GM12878 (cell line): Measurements from ENCODE around the gene SLC12A5. TPM values are rescaled to one million over a fixed set of nuclear protein-coding genes. Genes with fewer than 3 reads are reported as not detected.

Experiments
- ATAC-seq: fragments of 200-7000 bp; cut with Tn5 transposase; 3 replicates; pipeline ENCODE4 v1.9.1; 2020; ENCODE audit warnings: mild to moderate bottlenecking, moderate library complexity
- BruUV-seq: library from RNA; stranded (reverse); fragments of 400-500 nt; replicated peaks from 2 replicates; lab custom pipeline; 2021; lab: Mats Ljungman, UMichigan
- CTCF ChIA-PET: fragments of 300-600 bp; sonication (Branson Sonifier 250); formaldehyde crosslinking; extraction: SDS; loops from one replicate; lab custom pipeline; 2021; ENCODE audit warnings: inconsistent platforms; lab: Yijun Ruan, JAX
- POLR2A ChIA-PET: fragments of 350-600 bp; formaldehyde crosslinking; extraction: SDS; loops from one replicate; lab custom pipeline; 2021; ENCODE audit warnings: inconsistent platforms; lab: Charles Lee
- RAD21 ChIA-PET: fragments of 300-600 bp; sonication (Branson Sonifier 250); formaldehyde crosslinking; loops from one replicate; lab custom pipeline; 2023; ENCODE audit warnings: antibody characterized with exemption; ENCODE audit not compliant: unreplicated experiment; lab: Charles Lee
- SMC1A ChIA-PET: fragments of 300-600 bp; sonication (Branson Sonifier 250); formaldehyde crosslinking; loops from one replicate; lab custom pipeline; 2023; ENCODE audit not compliant: unreplicated experiment, uncharacterized antibody; lab: Charles Lee
- DNase-seq: peaks from one replicate; pipeline ENCODE4 v3.0.0-alpha.2; 2011; ENCODE audit warnings: low read depth, low spot score
- FAIRE-seq: peaks from 3 replicates; lab custom pipeline; 2011; peaks lifted over from hg19 to GRCh38; lab: Jason Lieb, UNC
- H2AFZ ChIP-seq: 2 replicates; pipeline ENCODE4 v1.6.0; 2011; ENCODE audit warnings: low read depth, low read length, control low read depth; ENCODE audit not compliant: control insufficient read depth
- H3K27ac ChIP-seq: 2 replicates; pipeline ENCODE4 v1.5.1; 2011; ENCODE audit warnings: control low read depth; ENCODE audit not compliant: control insufficient read depth, insufficient read depth
- H3K27me3 ChIP-seq, 2 experiments: replicated peaks in 1 of 2; 2 replicates each; pipeline versions ENCODE4 v1.6.0 to v1.6.1; 2011; ENCODE audit warnings: low read length in 1 of 2; ENCODE audit not compliant: control insufficient read depth in 2 of 2, insufficient read depth in 2 of 2
- H3K36me3 ChIP-seq, 2 experiments: 2 replicates each; pipeline ENCODE4 v1.5.1; 2011; ENCODE audit warnings: low read length in 1 of 2; ENCODE audit not compliant: control insufficient read depth in 2 of 2, insufficient read depth in 2 of 2
- H3K4me1 ChIP-seq: 2 replicates; pipeline ENCODE4 v1.6.1; 2011; ENCODE audit warnings: mild to moderate bottlenecking, low read length, moderate library complexity, mixed read lengths; ENCODE audit not compliant: control insufficient read depth, insufficient read depth
- H3K4me2 ChIP-seq: 2 replicates; pipeline ENCODE4 v1.6.0; 2011; ENCODE audit warnings: control low read depth; ENCODE audit not compliant: control insufficient read depth, insufficient read depth
- H3K4me3 ChIP-seq: fragments of 200-600 bp; sonication (generic); 2 replicates; pipeline ENCODE4 v1.5.1; 2016
- H3K79me2 ChIP-seq: 2 replicates; pipeline ENCODE4 v1.6.0; 2011; ENCODE audit warnings: low read length; ENCODE audit not compliant: control insufficient read depth, insufficient read depth
- H3K9ac ChIP-seq: 2 replicates; pipeline ENCODE4 v1.8.0; 2011; ENCODE audit warnings: low read length, control low read depth, mixed read lengths; ENCODE audit not compliant: control insufficient read depth, insufficient read depth
- H3K9me3 ChIP-seq: replicated peaks from 3 replicates; pipeline ENCODE4 v1.5.1; 2011; ENCODE audit warnings: mild to moderate bottlenecking, low read length; ENCODE audit not compliant: control insufficient read depth, insufficient read depth
- H4K20me1 ChIP-seq: 2 replicates; pipeline ENCODE4 v1.6.0; 2011; ENCODE audit not compliant: control insufficient read depth, insufficient read depth
- ASH2L ChIP-seq: fragments of 300-600, 200-600 bp; sonication (generic); IDR thresholded peaks from 2 replicates; pipeline ENCODE4 v1.6.1; 2017; ENCODE audit warnings: low read depth, mild to moderate bottlenecking, borderline replicate concordance
- CREB1 ChIP-seq: IDR thresholded peaks from 2 replicates; pipeline ENCODE4 v1.6.1; 2012; ENCODE audit warnings: low read depth, mild to moderate bottlenecking, inconsistent platforms
- CREM ChIP-seq: IDR thresholded peaks from 2 replicates; pipeline ENCODE4 v1.6.1; 2014; ENCODE audit warnings: antibody characterized with exemption, low read depth
- EED ChIP-seq: sonication (generic); IDR thresholded peaks from 2 replicates; pipeline ENCODE4 v1.6.1; 2016; ENCODE audit warnings: antibody characterized with exemption, low read depth
- EZH2 ChIP-seq: IDR thresholded peaks from 2 replicates; pipeline ENCODE4 v1.6.1; 2012; ENCODE audit warnings: low read depth, mild to moderate bottlenecking, control low read depth, inconsistent platforms, low read length, borderline replicate concordance; ENCODE audit not compliant: control insufficient read depth
- NBN ChIP-seq: fragments of 450-650 bp; IDR thresholded peaks from 2 replicates; pipeline ENCODE4 v1.6.1; 2016
- PAX5 ChIP-seq: IDR thresholded peaks from 2 replicates; pipeline ENCODE4 v1.6.1; 2011; ENCODE audit warnings: low read depth, low read length, borderline replicate concordance
- POLR2A ChIP-seq: IDR thresholded peaks from 2 replicates; pipeline ENCODE4 v1.6.1; 2011; ENCODE audit warnings: low read depth, mild to moderate bottlenecking, low read length
- RFX5 ChIP-seq: IDR thresholded peaks from 2 replicates; pipeline ENCODE4 v1.6.1; 2011; ENCODE audit warnings: low read depth, low read length, improper control_type of control experiment
- SMC3 ChIP-seq: IDR thresholded peaks from 2 replicates; pipeline ENCODE4 v1.6.1; 2011; ENCODE audit warnings: low read length, improper control_type of control experiment, borderline replicate concordance
- YY1 ChIP-seq: IDR thresholded peaks from 2 replicates; pipeline ENCODE4 v1.6.1; 2011; ENCODE audit warnings: low read depth, mild to moderate bottlenecking, low read length
- ZNF24 ChIP-seq: fragments of 450-650 bp; IDR thresholded peaks from 2 replicates; pipeline ENCODE4 v1.6.1; 2017; ENCODE audit warnings: antibody characterized with exemption, mild to moderate bottlenecking
- ZNF384 ChIP-seq: IDR thresholded peaks from 2 replicates; pipeline ENCODE4 v1.6.1; 2012; ENCODE audit warnings: low read depth, mild to moderate bottlenecking, low read length, improper control_type of control experiment, borderline replicate concordance
- WGBS: methylation state at CpG from one replicate; pipeline ENCODE4 v1.1.6; 2016; ENCODE audit warnings: low lambda C conversion rate; ENCODE audit not compliant: insufficient replicate concordance, insufficient coverage; ENCODE audit errors: missing lambda C conversion rate; 5-methylcytosine and 5-hydroxymethylcytosine counted together
- in situ Hi-C: fragments of 300-500 bp; cut with MboI; formaldehyde crosslinking; loops from 9 replicates; pipeline ENCODE4 v1.14.3; 2018; ENCODE audit warnings: mixed read lengths
- intact Hi-C: fragments of 100-400 bp; cut with micrococcal nuclease; formaldehyde crosslinking; loops from one replicate; pipeline ENCODE4 v1.14.2; 2022; ENCODE audit not compliant: unreplicated experiment
- polyA plus RNA-seq, 11 experiments: library from polyadenylated mRNA; depleted of rRNA in 4 of 11; unstranded in 6 of 11; stranded (reverse) in 5 of 11; fragments of >200 nt; fragmentation: Nextera tagmentation in 4 of 11; fragmentation: Illumina TruSeq in 1 of 11; extraction: Ambion mirVana in 4 of 11; extraction: Trizol in 1 of 11; gene quantifications; 1 replicate in 1 of 11; 2 replicates in 10 of 11; pipeline versions ENCODE4 v1.2.1 to v1.2.3, GENCODE V29; 2011 to 2016; ENCODE audit warnings: inconsistent platforms in 2 of 11, missing spikeins in 2 of 11, low read depth in 1 of 11
- total RNA-seq, 4 experiments: library from RNA; depleted of rRNA in 3 of 4; stranded (reverse); fragments of >200 nt in 3 of 4; fragmentation: Illumina TruSeq in 1 of 4; extraction: Trizol in 1 of 4; gene quantifications; 2 replicates each; pipeline versions ENCODE4 v1.2.1 to v1.2.3, GENCODE V29; 2013 to 2021
- TF ChIP-seq, protein P1 (sequence below): IDR thresholded peaks from 2 replicates; pipeline ENCODE4 v1.6.1; 2011; ENCODE audit warnings: mild to moderate bottlenecking, low read depth, low read length, moderate library complexity; ENCODE audit not compliant: insufficient replicate concordance

SLC12A5 gene
- total and polyA plus RNA-seq, 10 of the 15 experiments (the other 5 are each of a cell fraction or from before 2014, with no cell fraction given), result 0.26 to 2.7 (median 1.2) TPM

DNA sequence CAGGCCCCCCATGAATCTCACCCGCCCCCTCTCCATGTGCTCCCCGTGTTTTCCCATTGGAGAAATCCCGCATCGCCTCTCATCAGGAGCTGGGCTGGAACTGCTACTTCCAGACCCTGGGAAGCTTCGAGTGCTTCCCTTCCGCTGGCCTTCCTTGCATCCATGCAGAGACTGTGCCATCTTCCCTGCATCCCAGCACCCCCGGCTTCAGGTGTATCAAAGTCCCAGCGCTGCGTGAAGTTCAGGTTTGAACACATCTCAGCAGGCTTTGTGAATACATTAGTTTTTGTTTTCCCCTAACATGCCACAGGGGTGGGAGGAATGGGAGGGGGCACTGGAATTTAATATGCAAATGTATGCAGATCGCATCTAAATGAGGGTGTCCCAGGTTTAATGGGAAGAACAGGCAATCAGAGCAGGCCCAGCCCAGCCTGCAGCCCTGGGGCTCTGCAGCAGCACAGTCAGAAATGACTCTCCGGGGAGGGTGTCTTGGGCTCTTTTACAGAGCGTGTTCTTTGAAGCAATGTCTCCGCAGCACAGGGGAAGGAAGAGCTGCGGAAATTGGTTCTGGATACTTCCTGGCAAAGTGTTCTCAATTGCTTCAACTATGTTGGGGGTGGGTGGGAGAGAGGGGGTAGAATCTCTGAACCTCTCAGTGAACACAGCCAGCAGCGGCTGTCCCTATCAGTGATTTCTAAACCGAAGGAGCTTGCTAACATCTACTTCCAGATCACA, 28.6 kb upstream of the SLC12A5 start:
- Histone ChIP-seq H3K27ac (no peak overlapping the region), H3K4me3 (no peak overlapping the region), H3K4me2 (no peak overlapping the region), H3K79me2 (no peaks in the 10 kb centered on the region)
- no peak for DNase-seq
- BruUV-seq, result no TSS peak
- peak; percentile 39; the same call in 1 of the 3 replicates for ATAC-seq
- ChIA-PET POLR2A (no interaction called here), SMC1A (no interaction called here), CTCF (interaction anchor here (0.8 to 7.9 kb wide), 7 partner anchors 11 to 349 kb away, joined by 3 to 48 read pairs (median 8); no protein-coding TSS in a partner anchor)
- no peak for FAIRE-seq
- intact Hi-C loops, result no loop called here
- no peak for TF ChIP-seq ZNF384
- no peak for TF ChIP-seq POLR2A
- TF ChIP-seq EZH2, result no peak
- TF ChIP-seq EED, result no peak
- no peak for TF ChIP-seq RFX5
- TF ChIP-seq, protein P1, sequence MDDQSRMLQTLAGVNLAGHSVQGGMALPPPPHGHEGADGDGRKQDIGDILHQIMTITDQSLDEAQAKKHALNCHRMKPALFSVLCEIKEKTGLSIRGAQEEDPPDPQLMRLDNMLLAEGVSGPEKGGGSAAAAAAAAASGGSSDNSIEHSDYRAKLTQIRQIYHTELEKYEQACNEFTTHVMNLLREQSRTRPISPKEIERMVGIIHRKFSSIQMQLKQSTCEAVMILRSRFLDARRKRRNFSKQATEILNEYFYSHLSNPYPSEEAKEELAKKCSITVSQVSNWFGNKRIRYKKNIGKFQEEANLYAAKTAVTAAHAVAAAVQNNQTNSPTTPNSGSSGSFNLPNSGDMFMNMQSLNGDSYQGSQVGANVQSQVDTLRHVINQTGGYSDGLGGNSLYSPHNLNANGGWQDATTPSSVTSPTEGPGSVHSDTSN, result no peak
- TF ChIP-seq ASH2L, result no peak
- no peak for TF ChIP-seq PAX5
- TF ChIP-seq YY1, result no peak
- no peak for TF ChIP-seq ZNF24
- no peak for TF ChIP-seq CREM
- no peak for TF ChIP-seq NBN
- TF ChIP-seq SMC3, result no peak
- TF ChIP-seq CREB1, result no peak
- TF ChIP-seq, all 136 proteins: peak for 0
- Histone ChIP-seq H2AFZ (no peak overlapping the region), H4K20me1 (no peaks in the 10 kb centered on the region), H3K9ac (no peak overlapping the region), H3K9me3 (no peaks in the 10 kb centered on the region), H3K4me1 (peaks cover 24% of the 10 kb centered on the region), H3K36me3 (no peaks in the 10 kb centered on the region), H3K27me3 (no peaks in the 10 kb centered on the region; a peak in 1 of 4 replicates)
- in situ Hi-C loops, result no loop called here
- RAD21 ChIA-PET, result interaction anchor here (1.3 kb wide), 2 partner anchors 13 to 31 kb away, joined by 4 read pairs; no protein-coding TSS in a partner anchor
- WGBS, result 67% methylated on average over 15 of the region's 16 CpGs
